Subcutaneous adipose tissue (tissue), 4 donors: ENCODE measurements around the gene CCDC30. TPM values are rescaled to one million over a fixed set of nuclear protein-coding genes. Genes with fewer than 3 reads are reported as not detected.

Experiments used
- total RNA-seq, 4 donors: library from RNA; depleted of rRNA; stranded (reverse); fragments of >200 nt; gene quantifications; one replicate each; pipeline ENCODE4 v1.1.0, GENCODE V29; 2016
- TF ChIP-seq, protein P1 (sequence below): fragments of 450-650 bp; IDR thresholded peaks from one replicate; pipeline ENCODE4 v1.5.1; 2016; ENCODE audit warnings: low read depth, mild to moderate bottlenecking, control low read depth, antibody characterized with exemption, moderate library complexity

Gene CCDC30
- total RNA-seq, 4 donors from 2014 or later: 1.9 to 3.9 (median 2.3) TPM

DNA sequence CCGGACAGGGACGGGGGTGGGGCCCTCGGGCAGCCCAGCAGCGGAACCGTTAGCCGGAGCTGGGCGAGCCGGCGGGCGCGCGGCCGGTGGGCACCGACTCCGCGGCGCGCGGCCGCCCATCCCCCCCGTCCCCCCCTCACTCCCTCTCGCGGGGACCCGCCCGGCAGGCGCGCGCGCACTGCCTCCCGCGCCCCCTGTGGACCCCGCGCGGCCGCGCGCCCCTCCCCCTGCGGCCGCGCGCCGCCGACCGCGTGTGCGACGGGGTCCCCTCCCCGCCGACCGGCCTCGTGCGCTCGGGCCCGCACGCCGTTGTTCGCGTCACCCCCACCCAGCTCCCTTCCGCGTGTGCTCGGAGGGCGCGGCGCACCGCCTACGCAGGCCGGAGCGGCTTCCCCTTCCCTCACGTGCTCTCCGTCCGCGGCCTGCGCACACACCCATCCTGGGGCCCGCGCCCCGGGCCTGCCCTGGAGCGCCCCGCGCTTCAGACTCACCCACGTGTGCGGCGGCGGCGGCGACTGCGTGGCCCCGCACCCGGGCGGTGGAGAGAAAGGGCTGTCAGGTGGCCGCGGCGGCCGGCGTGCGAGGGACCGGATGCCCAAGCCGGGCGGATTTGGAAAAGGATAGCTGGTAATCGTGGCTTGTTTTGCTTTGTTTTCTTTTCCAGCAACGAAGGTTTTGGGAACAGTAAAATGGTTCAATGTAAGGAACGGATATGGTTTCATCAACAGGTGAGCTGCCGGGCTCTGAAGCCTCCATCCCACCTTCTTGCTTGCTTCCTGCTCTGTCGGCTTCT, 219.8 kb downstream of the CCDC30 start:
- TF ChIP-seq, protein P1, sequence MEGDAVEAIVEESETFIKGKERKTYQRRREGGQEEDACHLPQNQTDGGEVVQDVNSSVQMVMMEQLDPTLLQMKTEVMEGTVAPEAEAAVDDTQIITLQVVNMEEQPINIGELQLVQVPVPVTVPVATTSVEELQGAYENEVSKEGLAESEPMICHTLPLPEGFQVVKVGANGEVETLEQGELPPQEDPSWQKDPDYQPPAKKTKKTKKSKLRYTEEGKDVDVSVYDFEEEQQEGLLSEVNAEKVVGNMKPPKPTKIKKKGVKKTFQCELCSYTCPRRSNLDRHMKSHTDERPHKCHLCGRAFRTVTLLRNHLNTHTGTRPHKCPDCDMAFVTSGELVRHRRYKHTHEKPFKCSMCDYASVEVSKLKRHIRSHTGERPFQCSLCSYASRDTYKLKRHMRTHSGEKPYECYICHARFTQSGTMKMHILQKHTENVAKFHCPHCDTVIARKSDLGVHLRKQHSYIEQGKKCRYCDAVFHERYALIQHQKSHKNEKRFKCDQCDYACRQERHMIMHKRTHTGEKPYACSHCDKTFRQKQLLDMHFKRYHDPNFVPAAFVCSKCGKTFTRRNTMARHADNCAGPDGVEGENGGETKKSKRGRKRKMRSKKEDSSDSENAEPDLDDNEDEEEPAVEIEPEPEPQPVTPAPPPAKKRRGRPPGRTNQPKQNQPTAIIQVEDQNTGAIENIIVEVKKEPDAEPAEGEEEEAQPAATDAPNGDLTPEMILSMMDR: no peak

- TF ChIP-seq, protein P1: no peak
Measured at GRCh38 chr1:42684139-42684538, 221.1 kb downstream of the CCDC30 start.

- TF ChIP-seq, protein P1: no peak
Measured at GRCh38 chr1:42686418-42686817, 223.3 kb downstream of the CCDC30 start.

DNA sequence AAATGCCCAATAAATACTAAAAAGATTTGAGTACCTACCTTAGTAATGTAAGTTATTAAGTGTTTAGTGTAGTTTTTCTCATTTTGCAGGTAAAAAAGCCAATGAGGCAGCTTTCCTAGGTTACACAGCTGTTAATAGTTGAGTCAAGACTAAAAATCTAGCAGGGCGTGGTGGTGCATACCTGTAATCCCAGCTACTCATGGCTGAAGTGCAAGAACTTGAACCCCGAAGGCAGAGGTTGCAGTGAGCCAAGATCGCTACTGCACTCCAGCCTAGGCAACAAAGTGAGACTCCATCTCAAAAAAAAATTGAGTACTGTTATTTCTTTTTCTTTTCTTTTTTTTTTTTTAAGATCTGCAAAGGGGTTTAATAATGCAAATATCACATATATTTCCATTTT, 226.8 kb downstream of the CCDC30 start:
- TF ChIP-seq, protein P1: no peak

DNA sequence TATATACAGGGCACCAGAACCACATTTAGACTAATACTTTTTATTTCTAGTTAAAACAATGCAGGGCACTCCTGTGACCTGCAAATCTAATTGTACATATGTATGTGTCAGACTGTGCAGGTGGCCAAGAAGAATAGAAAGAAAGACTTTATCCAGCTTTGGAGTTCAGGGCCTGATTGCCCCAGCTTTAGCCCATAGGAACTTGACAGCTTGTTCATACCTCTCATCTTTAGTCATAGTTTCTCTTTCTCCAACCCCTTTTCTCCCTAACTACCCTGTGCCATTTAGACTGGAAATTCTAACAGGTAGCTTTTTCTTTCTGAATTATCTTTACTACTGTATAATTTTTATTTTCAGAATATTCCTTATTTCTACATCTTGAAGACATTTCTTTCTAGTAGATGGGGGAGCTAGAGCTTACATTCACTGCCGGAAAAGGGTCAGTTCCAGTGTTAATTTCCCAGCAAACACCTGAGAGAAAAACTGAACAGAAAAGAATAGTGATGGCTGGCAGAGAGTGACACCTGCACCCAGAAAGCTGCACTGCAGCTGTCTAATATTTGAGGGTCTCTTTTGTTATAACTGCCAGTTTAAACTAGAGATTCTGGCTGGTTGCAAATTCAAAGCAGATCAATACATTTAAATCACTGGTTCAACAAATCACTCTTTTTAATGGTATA, 227.5 kb downstream of the CCDC30 start:
- TF ChIP-seq, protein P1: no peak

- TF ChIP-seq, protein P1: no peak
Measured at GRCh38 chr1:42691157-42691498, 228.0 kb downstream of the CCDC30 start.

- TF ChIP-seq, protein P1: no peak
Measured at GRCh38 chr1:42692461-42692860, 229.4 kb downstream of the CCDC30 start.
